Activated CD8-positive, alpha-beta memory T cell treated with anti-CD3 and anti-CD28 coated beads, Interleukin-2, amount 50 U/mL, for 1 hour (primary cell): ENCODE measurements around the gene CNDP1.
"Not testable (repeated sequence)": the region's sequence is repeated elsewhere in the genome, so short reads cannot be mapped to it uniquely, and the experiment has no call there.

Experiments
- DNase-seq: peaks from one replicate; pipeline ENCODE4 v3.0.0-alpha.2; 2020; ENCODE audit errors: extremely low read depth

The CNDP1 gene

DNA sequence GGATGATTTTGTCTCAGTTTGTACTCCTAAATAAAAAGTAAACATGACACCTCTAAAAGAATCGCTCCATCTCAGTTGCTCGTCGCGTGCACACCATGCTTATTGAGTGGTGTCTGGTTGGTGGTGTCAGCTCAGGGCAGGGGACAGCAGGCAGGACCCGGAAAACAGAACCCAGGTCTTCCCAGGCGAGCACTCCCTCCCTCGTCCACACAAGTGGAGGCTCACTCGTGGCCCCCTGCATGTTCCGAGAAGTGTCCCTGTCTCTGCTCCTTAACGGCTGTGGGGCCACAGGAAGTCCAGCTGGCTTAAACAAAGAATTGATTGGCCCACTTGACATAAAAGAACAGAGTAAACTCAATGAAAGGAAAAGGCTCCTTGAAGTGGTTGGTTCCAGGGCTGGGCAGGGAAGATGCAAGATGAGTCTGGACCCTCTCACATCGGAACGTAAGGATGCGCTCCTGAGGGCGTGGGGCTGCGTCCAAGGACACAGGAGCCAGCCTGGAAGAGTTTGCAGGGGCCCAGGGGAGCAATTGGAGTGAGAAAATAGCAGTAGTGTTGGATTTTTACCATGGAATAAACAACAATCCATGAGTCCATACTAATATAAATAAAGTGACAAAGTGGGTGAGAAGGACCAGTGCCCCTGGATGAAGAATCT is 13.1 kb upstream of the CNDP1 start:
- DNase-seq: no peak

DNA sequence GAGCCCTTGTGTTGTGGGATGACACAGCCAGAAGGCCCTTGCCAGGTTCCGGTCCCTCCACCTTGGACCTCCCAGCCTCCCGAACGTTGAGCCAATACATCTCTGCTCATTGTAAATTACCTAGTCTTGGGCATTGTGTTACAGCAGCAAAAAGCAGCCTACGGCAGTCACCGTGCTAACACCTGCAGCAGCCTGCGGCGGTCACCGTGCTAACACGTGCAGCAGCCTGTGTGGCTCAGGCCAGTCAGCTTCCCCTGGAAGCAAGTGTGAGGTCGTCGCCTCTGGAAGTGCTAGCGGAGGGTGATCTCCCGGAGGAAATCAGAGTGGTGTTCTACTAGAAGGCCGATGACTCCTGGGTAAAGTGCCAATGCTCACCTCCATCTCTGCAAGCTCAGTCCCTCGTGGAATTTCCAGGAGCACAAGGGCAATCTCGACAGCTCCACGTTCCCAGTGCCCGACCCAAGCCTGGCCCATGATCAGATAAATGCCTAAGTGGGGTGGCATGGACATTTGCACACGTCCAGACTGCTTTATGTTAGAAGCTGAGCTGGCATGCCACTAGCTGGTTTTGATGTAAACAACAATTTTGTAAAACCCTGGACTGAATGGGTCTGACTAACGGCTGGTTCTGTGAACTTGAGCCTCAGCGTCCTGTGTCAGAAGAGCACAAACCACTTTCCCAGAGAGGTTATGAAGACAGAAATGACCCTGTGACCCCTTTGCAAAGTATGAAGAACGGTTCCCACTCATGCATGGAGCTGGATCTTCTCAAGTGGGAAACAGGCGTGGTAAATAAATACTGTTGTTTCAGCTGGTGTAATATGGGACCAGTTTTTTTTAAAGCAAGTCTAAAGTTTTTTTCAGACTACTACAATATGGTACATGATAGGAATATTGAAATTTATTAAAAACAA is 11.4 kb upstream of the CNDP1 start:
- DNase-seq: no peak

DNA sequence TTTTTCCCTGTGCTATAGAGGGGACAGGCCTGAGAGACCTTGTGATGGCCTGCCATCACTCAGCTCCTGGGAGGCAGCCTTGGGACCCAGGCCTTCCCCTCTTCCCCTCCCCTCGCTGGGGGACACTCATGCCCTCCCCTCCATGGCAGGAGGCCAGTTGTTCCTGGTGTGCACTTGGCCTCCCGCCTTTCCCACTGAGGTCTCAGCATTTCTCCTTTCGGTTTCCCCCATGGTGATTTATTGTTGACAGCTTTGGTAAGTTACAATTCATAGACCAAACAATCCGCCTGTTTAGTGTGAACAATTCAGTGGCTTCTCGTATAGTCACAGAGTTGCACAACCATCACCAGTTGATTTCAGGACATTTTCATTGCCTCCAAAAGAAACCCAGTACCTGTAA is 10.2 kb upstream of the CNDP1 start:
- no peak for DNase-seq

DNA sequence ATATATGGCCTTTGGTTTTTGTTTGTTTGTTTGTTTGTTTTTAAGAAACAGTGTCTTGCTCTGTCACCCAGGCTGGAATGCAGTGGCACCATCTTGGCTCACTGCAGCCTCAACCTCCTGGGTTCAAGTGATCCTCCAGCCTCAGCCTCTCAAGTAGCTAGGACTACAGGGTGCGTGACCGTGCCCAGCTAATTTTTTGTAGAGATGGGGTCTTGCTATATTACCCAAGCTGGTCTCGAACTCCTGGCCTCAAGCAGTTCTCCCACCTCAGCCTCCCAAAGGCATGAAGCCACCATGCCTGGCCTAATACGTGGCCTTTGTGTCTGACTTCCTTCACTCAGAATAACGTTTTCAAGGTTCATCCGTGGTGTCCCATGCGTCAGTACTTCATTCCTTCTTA is 9.4 kb upstream of the CNDP1 start:
- not testable (repeated sequence) for DNase-seq

DNA sequence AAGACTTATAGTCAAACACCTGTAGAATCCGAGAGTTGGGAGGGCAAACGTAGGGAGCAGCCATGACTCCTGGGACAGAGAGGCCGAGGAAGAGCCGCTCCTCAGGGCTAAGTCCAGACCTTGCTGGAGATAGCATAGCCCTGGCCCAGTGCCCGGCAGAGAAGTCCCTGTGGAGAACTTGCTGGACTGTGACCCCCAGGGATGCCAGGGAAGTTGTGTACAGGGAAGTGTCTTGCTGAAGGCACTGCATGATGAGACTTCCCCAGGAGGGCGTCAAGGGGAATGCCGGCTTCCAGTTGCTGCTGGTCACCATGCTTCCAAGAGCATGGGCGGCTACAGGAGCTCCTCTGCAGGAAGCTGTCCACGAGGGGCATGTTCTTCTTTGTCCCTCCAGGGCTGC is 8.6 kb upstream of the CNDP1 start:
- no peak for DNase-seq

DNA sequence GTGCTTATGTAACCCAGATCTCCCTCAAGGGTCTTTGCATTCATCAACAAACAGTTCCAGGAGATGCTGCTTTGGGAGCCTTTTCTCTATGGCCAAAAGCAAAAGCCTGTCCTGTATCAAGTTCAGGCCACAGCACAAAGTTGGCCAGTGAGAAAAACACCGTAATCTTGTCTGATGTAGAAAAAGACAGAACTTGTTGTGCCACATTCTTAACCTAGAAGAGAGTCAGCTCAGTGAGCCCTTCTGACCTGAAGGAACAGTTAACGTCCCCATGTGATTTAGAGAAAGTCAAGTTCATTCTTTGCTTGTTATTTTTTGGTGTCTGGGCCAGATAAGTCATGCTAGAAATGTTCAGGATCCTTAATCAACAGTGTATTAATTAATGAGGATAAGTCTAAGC is 7.8 kb upstream of the CNDP1 start:
- no peak for DNase-seq

DNA sequence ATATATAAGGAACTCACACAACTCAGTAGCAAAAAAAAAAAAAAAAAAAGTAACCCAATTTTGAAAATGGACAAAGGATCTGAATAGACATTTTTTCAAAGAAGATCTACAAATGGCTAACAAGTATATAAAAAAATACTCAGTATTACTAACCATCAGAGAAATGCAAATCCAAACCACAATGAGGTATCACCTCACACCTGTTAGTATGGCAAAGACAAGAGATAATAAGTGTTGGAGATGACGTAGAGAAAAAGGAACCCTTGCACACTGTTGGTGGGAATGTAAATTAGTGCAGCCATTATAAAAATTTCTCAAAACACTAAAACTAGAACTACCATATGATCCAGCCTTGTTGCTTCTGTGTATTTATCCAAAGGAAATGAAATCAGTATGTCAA is 5.8 kb upstream of the CNDP1 start:
- DNase-seq: no peak

DNA sequence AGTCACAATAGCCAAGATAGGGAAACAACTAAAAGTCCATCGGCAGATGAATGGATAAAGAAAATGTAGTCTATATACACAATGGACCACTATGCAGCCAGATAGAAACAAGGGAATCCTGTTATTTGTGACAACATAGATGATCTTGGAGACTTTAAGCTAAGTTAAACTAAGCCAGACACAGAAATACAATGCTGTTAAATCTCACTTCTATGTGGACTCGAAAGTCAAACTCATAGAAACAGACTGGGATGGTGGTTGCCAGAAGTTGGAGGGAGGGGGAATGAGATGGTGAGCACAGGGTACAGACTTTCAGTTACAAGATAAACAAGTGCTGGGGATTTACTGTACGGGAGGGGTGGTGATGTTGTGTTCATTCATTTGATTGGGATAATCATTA is 5.4 kb upstream of the CNDP1 start:
- no peak for DNase-seq

DNA sequence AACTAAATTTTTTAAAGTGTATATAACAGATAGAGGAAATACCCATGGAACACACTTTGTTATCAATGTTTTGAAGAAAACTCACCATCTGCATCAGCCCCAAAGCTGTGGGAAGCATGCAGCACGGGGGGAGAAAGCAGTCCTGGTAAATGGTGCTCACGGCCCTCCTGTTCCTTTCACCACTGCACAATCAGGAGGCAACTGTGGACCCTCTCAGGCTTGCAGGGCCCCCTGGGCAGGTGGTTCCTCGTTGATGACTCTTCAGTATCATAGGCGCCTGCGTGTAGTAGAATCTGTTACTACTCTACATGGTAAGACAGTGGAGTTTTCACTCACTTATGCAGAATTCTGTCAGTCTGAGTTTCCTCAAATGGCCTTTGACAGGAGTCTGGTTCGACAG is 4.9 kb upstream of the CNDP1 start:
- no peak for DNase-seq

DNA sequence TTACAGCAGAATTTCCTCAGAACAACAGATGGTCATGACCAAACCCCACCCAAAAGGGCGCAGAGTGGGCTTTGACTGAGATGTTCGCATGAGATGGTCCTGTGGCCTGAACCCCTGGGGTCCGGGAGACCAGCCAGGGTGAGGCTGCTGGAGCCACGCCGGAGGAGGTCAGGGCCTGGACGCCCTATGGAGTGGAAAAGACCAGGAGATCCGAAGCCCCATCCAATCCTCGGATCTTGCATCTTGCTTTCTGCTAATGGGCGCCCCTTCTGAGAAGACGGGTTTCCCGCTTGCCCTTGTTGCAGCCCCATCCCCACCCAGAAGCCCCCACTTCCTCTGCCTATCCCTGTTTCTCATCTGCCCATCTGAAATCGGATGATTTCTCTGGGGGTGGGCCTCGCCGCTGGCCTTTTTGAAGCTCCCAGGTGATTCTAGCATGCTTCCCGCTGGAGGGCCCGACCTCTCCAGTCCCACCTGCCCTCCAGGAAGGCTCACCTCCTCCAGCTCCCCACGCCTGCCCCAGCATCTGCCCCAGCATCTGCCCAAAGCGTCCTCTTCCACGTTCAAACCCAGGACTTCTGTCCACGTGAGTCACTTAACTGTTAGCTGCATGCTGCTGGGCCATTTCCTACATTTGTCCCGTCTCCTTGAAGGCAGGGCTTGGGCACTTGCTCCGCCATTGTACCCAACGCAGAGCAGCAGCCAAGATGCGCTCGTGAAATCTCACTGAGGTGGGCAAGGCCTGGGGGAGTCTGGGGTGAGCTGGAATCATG is 4.3 kb upstream of the CNDP1 start:
- no peak for DNase-seq

DNA sequence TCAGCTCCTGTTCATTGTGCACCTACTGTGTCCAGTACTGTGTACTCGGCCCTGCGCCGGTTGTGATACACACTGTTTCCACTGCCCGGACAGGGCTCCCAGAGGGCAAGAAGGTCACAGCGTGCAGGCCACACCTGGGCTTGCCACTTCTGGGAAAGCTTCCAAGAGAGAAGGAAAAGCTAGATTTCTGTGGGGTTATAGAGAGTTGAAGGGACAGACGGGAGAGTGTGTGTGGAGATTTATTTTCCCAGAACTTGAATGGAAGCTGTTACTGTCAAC is 3.8 kb upstream of the CNDP1 start:
- DNase-seq: no peak

DNA sequence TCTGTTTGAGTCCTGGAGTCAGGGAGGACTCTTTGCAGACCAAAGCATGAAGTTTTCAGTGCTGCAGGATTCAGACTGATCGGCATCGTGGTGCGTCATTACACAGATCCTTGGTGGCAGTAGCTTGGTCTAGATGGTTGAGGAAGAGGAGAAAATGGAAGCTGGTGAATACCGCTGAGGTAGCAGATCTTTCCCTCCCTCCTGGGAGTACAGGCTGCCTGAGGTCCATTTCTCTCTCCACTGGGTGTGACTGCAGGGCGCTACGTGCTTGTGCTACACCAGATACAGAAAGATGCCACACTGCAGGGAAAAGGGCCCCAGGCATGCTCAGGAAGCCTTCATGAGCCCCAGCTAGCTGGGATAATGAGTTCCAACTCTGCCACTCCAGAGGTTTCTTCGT is 3.3 kb upstream of the CNDP1 start:
- no peak for DNase-seq

DNA sequence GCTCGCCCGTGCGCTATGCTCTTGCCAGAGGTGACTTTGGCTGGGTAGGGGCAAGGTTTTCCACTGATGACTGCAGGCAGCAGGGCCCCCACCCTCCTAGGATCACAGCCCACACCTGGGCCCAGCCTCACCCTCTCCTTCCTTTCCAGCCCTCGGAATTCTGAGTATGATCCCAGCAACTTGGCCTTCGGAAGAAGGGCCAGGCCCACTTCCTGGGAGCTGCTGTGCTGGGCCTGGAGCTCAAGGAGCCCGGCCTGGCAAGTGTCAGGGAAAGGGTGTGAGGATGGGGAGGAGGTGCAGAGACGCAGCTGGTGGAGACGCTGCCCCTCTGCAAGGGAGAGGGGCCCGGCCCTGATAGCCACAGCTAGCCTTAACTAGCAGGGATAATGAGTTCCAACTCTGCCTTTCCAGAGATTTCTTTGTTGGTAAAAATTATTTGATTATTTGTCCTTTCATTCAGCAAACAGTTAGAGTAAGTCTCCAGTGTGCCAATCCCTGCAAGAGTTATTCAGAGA is 1.7 kb upstream of the CNDP1 start:
- DNase-seq: no peak

DNA sequence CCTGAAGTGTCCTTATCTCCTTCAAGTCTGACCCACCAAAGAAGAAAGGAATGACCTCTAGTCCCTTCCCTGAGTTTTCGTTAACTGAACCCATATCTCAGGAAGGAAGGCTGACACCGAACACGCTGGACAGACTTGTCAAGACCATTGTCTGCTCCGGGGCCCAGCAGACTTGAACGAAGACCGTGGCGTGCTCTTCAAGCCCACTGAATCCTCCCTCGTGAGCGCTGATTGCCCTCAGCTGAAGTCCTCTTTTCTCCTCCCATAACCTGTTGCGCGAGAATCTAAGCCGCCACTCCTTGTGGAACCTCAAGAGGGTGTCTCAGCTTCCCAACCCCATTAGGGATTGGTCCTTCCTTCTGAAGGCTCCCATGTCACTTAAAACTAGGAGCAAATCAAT is 634 bp upstream of the CNDP1 start:
- DNase-seq: no peak

DNA sequence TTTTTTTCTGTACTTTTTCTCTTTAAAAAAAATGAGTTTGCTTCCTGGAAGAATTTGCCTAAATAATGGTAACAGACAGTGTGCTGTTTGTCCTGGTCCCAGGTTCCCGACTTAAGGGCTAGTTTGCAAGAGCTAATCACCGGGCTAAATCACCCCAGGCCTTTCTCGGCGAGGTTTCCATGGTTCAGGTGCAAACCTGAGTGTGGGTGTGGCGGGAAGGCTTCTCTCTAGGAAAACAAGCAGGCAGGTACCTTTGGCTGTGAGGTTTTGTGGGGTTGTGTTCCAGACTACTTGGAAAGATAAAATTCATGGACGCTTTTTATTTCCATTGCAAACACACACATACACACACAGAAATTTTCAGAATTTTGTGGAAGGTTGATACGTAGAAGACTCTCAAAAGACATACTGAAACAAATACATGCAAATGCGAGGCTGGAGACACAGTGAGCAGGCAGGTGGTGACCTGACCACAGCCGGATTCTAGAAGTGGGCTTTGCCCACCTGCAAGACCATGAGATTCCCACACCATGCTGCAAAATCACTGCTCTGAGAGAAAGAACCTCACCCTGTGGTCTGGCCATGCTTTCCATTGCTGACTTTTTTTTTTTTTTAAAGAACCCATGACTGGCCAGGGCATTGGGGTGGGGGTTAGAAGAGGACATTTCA is 815 bp downstream of the CNDP1 start:
- DNase-seq: no peak

DNA sequence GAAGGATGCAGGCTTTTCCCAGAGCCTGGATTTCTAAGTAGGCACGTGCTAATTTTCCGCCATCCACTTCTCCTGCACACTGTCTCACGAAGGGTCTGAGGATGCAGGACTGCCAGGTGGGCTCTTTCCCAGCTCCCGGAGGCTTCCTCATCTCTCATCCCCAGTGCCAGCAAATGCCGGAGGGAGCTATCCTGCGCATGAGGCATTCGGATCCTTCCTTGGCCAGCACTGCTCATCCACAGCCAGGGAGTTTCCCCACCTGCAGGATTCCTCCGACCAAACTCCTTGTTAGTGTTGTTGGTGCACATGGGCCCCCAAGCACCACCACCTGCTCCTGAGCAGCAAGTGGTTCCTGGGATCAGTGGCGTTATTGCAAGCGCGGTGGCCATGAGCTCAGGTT is 5.0 kb downstream of the CNDP1 start:
- no peak for DNase-seq

DNA sequence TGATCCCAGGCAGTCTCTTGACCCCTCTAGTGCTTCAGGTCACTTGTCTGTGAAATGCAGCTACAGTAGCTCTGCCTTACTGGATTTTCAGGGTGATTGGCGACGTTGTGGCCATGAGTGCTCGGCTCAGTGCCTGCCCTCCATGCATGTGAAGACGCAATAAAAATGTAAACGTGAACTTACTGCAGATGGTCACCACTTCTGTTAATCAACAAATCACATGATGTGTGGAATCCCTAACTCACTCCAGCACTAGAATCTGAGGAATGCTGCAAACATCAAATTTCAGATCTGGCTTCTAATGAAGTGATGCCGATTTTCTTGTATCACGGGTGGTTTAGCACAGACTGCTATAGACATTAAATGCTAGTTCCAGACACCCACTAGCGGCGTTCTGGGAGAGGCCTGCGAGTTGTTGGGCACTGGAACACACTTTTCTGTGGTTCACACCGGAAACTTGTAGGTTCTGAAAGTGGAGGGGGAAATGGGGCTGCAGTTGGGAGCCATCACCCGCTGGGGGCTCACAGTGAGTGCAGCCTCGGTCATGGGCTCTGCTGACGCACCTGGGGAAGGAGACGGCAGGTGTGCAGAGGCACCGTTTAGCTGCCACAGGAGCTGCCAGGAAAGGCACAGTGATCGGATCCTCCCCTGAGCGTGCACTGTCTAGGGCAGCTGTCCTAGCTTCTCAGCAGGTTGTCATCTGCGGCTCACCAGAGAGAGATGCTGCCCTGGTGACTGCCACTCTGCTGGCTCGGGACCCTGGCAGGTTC is 6.5 kb downstream of the CNDP1 start:
- no peak for DNase-seq

DNA sequence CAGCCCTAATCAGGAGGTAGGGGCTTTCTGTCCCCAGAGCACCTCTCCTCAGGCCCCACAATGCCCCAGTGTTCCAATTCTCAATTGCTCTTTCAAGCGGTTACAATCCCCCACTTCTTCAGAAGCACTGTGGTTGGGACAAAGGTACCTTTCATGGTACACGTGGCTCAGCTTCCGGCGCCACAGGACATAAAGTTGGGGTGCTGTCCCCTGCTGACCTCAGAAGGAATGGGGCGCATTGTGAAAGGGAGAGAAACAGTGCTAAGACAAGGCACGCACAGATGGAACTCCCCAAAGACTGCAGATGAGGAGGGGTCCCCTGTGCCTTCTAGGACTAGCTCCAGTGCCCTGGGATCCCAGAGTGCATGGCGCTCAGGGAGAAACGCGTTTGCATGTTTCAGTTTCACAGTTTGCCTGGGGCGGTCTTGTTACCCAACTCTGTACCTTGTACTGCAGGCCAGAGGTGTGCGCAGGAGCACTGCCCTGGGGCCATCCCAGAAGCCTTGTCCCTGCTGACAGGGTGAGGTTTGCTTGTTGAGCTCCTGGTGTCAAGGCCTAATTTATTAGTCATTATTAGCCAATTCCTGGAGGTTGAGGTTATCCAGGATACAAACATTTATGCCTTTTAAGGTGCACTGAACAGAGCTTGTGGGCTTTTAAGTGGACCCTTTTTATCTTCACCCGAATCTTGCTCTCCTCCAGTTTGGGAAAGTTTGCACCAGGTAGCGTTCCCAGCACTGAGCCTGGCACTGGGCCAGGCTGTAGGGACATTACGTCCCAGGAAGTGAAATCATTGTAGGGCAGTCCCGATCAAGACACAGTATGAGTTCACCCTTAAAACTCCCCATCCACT is 7.6 kb downstream of the CNDP1 start:
- no peak for DNase-seq

DNA sequence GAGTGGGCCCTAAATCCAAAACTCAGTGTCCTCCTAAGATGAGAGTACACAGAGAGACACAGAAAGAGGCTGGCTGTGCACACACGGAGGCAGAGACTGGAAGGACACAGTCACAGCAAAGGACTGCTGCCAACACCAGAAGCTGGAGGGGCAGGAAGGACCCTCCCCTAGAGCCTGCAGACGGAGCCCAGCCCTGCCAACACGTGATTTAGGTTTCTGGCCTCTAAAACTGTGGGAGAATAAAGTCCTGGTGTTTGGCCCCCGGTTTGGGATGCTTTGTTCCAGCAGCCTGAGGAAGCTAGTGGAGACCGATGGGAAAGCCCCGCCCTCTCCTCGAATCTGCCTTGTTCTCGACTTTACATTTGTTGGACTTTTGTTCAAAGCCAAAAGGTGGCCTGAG is 10.6 kb downstream of the CNDP1 start:
- no peak for DNase-seq

DNA sequence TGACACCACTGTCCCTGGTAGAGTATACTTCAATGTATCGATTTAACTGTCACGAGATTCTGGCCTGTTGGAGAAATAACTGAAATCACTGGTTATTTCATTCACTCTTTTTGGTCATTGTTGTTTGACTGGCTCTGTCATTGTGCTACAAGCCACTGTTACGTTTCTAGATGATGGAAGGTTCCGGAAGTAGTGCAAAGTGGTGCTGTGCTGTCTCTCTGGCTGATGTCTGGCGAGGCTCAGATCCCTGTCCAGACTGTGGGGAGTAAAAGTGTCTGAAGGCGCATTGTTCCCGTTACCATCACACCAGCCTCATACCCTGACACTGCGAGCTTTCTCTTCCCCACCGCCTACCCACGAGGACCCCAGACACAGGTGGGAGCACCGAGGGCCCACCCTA is 11.7 kb downstream of the CNDP1 start:
- no peak for DNase-seq
